ENCODE data around the gene DGKG. TPM values are rescaled to one million over a fixed set of nuclear protein-coding genes. Genes with fewer than 3 reads are reported as not detected.

The DGKG gene
- total and polyA plus RNA-seq, 7 donors: 0.60 to 30.7 (median 6.1) TPM

GRCh38 chr3:186149319-186149960, 212.6 kb downstream of the DGKG start:
- 84 to 86% methylated on average over 15 of the region's 15 CpGs for WGBS, 2 donors

GRCh38 chr3:186144257-186144656, 217.8 kb downstream of the DGKG start:
- intact Hi-C loops (cut with DNase I): no loop called here
- 93 to 95% methylated on average over 5 of the region's 5 CpGs for WGBS, 2 donors
- H3K4me3 ChIP-seq: no peak overlapping the region
- H3K27ac ChIP-seq: no peak overlapping the region
- H3K27me3 ChIP-seq: no peaks in the 10 kb centered on the region
- H3K4me1 ChIP-seq: no peaks in the 10 kb centered on the region
- DNase-seq: no peak
- peaks cover 0 to 2% (median 0%) of the 10 kb centered on the region in 4 donors for H3K36me3 ChIP-seq
- no peak for TF ChIP-seq EP300 (IDR thresholded peaks at IDR 0.05)
- TF ChIP-seq POLR2A (IDR thresholded peaks at IDR 0.05): no peak
- TF ChIP-seq POLR2AphosphoS5 (IDR thresholded peaks at IDR 0.05): no peak
- TF ChIP-seq CTCF (IDR thresholded peaks at IDR 0.05): no peak
- no peaks in the 10 kb centered on the region for H3K9me3 ChIP-seq

More at GRCh38 chr3:186149319-186149960, 212.6 kb downstream of the DGKG start:
- Histone ChIP-seq H3K27ac (no peak overlapping the region), H3K36me3 (peaks cover 0 to 15% (median 0%) of the 10 kb centered on the region in 4 donors), H3K27me3 (no peaks in the 10 kb centered on the region), H3K9me3 (no peaks in the 10 kb centered on the region), H3K4me3 (no peak overlapping the region), H3K4me1 (no peaks in the 10 kb centered on the region)
- no peak for TF ChIP-seq POLR2AphosphoS5 (IDR thresholded peaks at IDR 0.05)
- no peak for TF ChIP-seq EP300 (IDR thresholded peaks at IDR 0.05)
- TF ChIP-seq POLR2A (IDR thresholded peaks at IDR 0.05): no peak
- TF ChIP-seq CTCF (IDR thresholded peaks at IDR 0.05): no peak
- intact Hi-C loops (cut with DNase I): no loop called here
- no peak for DNase-seq

- no peaks in the 10 kb centered on the region for H3K27me3 ChIP-seq
- no peak overlapping the region for H3K4me3 ChIP-seq
- H3K9me3 ChIP-seq: no peaks in the 10 kb centered on the region
- intact Hi-C loops (cut with DNase I): no loop called here
- H3K4me1 ChIP-seq: no peaks in the 10 kb centered on the region
- DNase-seq: no peak
- no peaks in the 10 kb centered on the region for H3K36me3 ChIP-seq
- WGBS, 2 donors: 71 to 83% methylated on average over 1 of the region's 1 CpG
- TF ChIP-seq POLR2A (IDR thresholded peaks at IDR 0.05) (no peak), EP300 (IDR thresholded peaks at IDR 0.05) (no peak), POLR2AphosphoS5 (IDR thresholded peaks at IDR 0.05) (no peak), CTCF (IDR thresholded peaks at IDR 0.05) (no peak)
- H3K27ac ChIP-seq: no peak overlapping the region
These were observed 218.8 kb downstream of the DGKG start for GRCh38 chr3:186143250-186143649.

GRCh38 chr3:186142393-186142932, 219.6 kb downstream of the DGKG start:
- Histone ChIP-seq H3K4me1 (no peaks in the 10 kb centered on the region), H3K9me3 (no peaks in the 10 kb centered on the region), H3K27me3 (no peaks in the 10 kb centered on the region), H3K4me3 (no peak overlapping the region), H3K36me3 (no peaks in the 10 kb centered on the region), H3K27ac (no peak overlapping the region)
- intact Hi-C loops (cut with DNase I): no loop called here
- no peak for TF ChIP-seq POLR2AphosphoS5 (IDR thresholded peaks at IDR 0.05)
- TF ChIP-seq EP300 (IDR thresholded peaks at IDR 0.05): no peak
- TF ChIP-seq POLR2A (IDR thresholded peaks at IDR 0.05): no peak
- no peak for TF ChIP-seq CTCF (IDR thresholded peaks at IDR 0.05)
- DNase-seq: no peak
